Stimulated activated CD4-positive, alpha-beta T cell treated with anti-CD3 and anti-CD28 coated beads, TNF-alpha, amount 100 ng/mL, for 4 hours (primary cell): ENCODE results near the gene SCART1.
"Not testable (repeated sequence)": the region's sequence is repeated elsewhere in the genome, so short reads cannot be mapped to it uniquely, and the experiment has no call there.

ENCODE experiments used
- DNase-seq, 3 experiments: peaks; one replicate each; pipeline ENCODE4 v3.0.0-alpha.2; 2020; ENCODE audit warnings: low read depth in 3 of 3

The SCART1 gene

DNA sequence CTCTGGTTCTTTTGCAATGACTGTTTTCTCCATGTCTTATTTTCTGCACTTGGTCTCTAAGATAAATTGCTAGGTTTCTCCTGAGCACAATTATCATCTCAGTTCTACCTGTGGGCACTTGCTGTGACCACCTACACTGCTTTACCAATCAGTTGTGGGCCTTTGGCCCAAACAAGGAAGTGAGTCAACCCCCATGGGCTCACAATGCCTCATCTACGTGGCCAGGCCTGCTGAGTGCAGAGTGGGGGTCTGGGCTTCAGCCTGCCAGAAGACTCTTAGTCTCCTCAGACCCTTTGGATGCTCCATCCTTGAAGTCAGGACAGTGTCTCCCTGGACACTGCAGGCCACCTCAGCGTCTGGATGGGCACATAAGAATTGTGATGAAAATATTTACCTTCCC, 20.3 kb downstream of the SCART1 start:
- DNase-seq: no peak

DNA sequence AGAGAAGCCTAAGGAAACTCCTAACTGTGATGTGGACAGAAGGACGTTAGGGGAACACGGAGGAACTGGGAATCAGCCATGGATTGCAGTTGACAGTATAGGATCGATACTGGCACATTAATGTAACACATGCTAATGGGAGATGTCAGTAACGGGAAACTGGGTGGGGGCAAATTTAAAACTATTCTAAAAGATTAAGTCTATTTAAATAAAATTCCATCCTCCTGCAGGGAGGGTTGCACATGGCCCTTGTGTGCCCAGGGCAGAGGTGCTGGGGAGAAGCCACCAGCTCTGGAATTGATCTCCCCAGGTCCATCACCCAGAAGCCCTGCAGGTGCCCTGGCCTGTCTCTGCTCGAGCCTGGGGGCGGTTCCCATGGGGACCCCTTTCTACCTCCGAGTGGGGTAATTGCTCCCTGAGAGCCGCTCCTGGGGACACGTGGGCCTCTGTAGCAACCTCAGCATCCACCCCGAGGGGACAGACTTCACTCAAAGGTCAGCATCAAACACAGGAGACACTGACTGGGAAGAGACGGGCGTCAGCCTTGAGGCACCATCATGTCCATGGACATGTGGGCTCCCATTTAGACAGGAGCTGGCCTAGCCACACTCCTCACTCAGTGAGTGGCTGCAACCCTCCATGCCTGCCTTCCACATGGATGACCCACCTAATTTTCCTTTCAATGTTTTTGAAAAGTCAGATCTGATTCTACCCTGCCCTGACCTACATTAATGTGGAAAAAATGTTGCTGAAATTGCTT, 21.1 kb downstream of the SCART1 start:
- DNase-seq: no peak

- peak in 1 of 3 experiments; percentile 15 for DNase-seq
Measured at GRCh38 chr10:133475425-133475734, 21.6 kb downstream of the SCART1 start.

DNA sequence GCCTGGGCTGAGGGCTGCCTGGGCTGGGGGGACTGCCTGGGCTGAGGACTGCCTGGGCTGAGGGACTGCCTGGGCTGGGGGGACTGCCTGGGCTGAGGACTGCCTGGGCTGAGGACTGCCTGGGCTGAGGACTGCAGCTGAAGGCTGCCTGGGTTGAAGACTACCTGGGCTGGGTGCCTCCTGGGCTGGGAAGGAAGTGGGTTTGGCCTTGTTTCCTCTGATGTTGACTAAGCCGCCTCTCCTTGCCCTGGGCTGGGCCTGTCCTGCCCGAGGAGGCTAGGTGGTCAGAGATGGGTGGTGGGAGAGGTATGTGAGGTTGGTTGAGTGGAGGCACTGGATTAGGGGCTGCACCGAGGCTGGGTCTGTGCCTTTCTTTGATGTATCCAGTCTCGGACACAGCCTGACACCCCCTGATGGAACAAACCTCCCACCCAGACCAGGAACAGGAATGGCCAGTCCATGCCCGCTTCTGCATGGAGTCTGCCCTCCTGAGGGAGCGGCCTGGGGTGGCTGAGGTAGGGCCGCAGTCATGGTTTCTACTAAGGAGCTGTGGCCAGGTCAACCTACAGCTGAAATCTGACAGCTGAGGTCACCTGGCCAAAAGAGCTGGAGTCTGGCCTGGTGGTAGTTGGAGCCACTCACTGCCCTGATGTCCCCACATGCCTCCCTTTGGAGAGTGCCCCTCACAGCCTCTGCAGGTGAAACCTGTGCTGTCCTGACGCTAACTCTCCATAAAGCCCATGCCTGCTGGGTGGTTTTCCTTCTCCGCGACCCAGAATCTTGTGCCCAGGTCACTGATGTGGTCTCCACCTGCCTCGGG, 22.3 kb downstream of the SCART1 start:
- DNase-seq: no peak

- DNase-seq: no peak
Measured at GRCh38 chr10:133476641-133476990, 22.9 kb downstream of the SCART1 start.

GRCh38 chr10:133481086-133481643, 27.4 kb downstream of the SCART1 start:
- no peak for DNase-seq

DNA sequence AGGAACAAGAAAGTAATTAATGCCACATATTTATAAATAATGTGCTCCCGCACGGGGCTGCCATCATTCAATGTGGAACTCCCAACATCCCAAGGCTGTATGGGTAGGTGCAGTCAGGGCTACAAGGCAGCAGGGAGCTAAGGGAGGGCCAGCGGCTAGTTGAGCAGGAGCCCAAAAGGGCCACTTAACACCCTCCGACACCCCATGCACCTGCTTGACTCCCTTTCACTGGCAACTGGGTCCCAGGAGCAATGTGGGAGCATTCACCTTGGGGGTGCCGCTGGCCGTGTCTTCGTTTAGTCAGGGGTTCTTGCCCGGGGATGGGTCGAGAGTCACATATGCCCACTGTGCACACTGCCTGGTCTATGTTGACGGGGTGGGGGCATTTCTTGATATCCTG, 27.9 kb downstream of the SCART1 start:
- DNase-seq: no peak

DNA sequence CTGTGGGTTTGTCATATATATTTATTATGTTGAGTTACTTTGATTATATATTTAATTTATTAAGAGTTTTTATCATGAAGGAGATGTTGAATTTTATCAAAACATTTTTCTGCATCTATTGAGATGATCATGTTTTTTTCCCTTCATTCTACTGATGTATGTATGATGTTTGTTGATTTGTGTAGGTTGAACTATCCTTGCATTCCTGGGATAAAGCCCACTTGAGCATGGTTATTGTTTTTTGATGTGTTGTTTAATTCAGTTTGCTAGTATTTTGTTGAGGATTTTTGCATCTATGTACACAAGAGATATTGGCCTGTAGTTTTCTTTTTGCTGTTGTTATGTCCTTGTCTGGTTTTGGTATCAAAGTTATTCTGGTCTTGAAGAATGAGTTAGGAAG, 31.1 kb downstream of the SCART1 start:
- DNase-seq: no peak

GRCh38 chr10:133487085-133487484, 33.3 kb downstream of the SCART1 start:
- no peak for DNase-seq

DNA sequence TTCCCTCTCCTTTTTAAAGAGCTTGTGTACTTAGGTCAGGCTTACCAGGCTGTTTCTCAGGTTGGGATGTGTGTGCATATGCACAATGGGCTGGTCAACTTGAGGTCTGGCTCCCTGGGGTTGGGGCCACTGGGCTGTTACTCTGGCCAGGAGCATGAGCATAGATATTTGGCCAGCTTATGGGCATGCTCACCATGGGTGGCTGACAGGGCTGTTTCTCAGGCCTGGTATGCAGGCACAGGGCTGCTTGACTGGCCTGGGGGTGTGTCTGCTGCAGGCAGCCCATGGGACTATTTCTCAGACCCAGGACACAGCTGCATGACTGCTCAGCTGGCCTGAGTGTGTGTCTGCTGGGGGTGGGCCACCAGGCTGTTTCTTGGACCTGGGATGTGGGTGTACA, 34.6 kb downstream of the SCART1 start:
- DNase-seq: no peak

GRCh38 chr10:133489816-133490588, 36.3 kb downstream of the SCART1 start:
- no peak for DNase-seq

- DNase-seq: not testable (repeated sequence)
Measured at GRCh38 chr10:133493562-133493961, 39.8 kb downstream of the SCART1 start.

DNA sequence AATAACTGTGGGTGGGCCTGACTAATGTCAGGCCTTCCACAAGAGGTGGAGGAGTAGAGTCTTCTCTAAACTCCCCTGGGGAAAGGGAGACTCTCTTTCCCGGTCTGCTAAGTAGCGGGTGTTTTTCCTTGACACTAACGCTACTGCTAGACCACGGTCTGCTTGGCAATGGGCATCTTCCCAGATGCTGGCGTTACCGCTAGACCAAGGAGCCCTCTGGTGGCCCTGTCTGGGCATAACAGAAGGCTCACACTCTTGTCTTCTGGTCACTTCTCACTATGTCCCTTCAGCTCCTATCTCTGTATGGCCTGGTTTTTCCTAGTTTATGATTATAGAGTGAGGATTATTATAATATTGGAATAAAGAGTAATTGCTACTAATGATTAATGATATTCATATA, 43.6 kb downstream of the SCART1 start:
- DNase-seq: not testable (repeated sequence)

DNA sequence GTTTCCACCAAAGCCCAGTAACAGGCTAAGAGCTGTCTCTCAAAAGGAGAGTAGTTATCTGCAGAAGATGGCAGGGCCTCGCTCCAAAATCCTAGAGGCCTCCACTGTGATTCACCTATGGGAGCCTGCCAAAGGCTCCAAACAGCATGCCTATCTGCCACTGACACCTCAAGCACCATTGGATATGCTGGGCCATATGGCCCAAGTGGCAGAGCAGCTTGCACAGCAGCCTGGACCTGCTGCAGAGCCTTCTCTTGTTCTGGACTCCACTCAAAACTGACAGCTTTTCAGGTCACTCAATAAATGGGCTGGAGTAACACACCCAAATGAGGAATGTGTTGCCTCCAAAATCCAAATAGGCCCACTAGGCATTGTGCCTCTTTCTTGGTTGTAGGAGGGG, 45.4 kb downstream of the SCART1 start:
- DNase-seq: not testable (repeated sequence)

GRCh38 chr10:133500897-133501296, 47.2 kb downstream of the SCART1 start:
- not testable (repeated sequence) for DNase-seq

DNA sequence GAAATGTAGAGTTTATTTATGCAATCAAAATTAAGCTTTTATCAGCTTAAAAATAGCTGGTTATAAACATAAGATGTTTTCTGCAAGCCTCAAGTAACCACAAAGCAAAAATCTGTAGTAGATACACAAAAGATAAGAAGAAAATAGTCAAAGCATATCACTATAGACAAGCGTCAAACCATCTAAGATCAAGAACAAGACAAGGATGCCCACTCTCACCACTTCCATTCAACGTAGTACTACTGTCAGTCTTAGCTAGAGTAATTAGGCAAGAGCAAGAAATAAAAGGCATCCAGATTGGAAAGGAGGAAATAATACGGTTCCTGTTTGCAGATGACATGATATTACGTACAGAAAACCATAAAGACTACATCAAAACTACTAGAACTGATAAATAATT, 56.0 kb downstream of the SCART1 start:
- DNase-seq: no peak

GRCh38 chr10:133511408-133511807, 57.7 kb downstream of the SCART1 start:
- no peak for DNase-seq

GRCh38 chr10:133511907-133512528, 58.3 kb downstream of the SCART1 start:
- no peak for DNase-seq

- no peak for DNase-seq
Measured at GRCh38 chr10:133515471-133515870, 61.7 kb downstream of the SCART1 start.

DNA sequence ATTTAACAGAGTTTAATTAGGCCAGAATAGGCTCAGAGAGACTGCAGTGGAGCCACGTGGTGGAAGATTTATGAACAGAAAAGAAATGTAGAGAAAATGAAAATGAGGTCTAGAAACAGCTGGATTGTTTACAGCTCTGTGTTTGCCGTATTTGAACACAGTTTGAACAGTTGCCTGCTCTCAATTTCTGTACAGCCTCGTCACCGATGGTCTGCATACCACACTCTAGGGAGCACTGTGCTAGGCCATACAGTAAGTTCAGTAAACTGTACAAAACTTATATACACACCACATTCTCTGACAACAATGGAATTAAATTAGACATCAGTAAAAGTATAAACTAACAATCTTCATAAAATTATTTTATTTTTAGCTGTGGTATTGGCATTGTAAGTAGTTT, 62.3 kb downstream of the SCART1 start:
- DNase-seq: no peak

GRCh38 chr10:133518517-133518916, 64.8 kb downstream of the SCART1 start:
- not testable (repeated sequence) for DNase-seq
